ENCODE results near the gene LHFPL6. TPM values are rescaled to one million over a fixed set of nuclear protein-coding genes. Genes with fewer than 3 reads are reported as not detected.
"Not testable (repeated sequence)": the region's sequence is repeated elsewhere in the genome, so short reads cannot be mapped to it uniquely, and the experiment has no call there.

Gene LHFPL6
- total RNA-seq, 1 donor: 45.2 TPM

DNA sequence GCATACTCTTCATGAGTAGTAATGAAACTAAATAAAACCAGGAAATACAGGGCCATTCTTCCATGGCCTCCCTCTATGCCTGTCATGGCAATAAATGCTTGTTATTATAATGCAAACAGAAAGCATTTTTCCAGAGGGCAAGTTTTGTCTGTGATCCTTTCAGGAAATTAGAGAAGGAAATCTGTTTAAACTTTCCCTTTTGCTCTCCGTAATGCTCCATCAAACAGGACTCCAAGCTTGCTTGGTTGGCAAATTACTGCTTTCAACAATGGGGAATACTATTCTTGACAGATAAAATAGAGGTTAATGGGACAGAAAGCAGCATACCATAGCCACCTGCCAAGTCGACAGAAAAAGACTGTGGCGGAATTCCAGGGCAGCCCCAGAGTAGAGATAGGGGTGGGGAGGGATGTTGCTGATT, 252.5 kb downstream of the LHFPL6 start:
- DNase-seq (ENCODE audit: low read depth): peak; percentile 33
- TF ChIP-seq, protein P1, sequence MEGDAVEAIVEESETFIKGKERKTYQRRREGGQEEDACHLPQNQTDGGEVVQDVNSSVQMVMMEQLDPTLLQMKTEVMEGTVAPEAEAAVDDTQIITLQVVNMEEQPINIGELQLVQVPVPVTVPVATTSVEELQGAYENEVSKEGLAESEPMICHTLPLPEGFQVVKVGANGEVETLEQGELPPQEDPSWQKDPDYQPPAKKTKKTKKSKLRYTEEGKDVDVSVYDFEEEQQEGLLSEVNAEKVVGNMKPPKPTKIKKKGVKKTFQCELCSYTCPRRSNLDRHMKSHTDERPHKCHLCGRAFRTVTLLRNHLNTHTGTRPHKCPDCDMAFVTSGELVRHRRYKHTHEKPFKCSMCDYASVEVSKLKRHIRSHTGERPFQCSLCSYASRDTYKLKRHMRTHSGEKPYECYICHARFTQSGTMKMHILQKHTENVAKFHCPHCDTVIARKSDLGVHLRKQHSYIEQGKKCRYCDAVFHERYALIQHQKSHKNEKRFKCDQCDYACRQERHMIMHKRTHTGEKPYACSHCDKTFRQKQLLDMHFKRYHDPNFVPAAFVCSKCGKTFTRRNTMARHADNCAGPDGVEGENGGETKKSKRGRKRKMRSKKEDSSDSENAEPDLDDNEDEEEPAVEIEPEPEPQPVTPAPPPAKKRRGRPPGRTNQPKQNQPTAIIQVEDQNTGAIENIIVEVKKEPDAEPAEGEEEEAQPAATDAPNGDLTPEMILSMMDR (IDR thresholded peaks at IDR 0.05; ENCODE audit: insufficient read depth, low read length): no peak
- H3K4me3 ChIP-seq (ENCODE audit: low read depth, low read length): no peak overlapping the region

DNA sequence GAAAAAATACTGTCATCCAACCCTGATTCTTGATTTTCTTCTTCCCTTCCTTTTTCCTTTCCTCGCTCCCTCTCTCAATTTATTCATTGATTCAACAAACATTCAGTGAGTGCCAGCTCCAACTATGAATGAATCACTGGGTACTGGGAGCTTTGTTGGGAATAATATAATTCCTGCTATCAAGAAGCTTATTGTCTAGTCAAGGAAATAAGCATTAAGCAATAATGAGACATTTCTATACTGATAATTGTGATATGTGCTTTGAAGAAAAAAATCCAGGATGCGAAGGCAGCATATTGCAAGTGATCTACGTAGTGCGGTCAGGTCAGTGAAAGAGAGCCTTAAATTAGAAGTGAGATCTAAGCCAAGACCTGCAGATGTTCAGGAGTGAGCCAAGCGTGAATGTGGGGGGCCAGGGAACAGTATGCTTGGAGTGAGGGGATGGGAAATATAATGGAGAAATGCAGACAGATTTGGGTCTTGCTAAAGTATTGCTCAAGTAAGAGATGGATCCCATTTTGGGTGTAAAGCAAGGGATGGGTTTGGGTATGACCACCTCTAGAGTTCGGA, 253.5 kb downstream of the LHFPL6 start:
- no peak for DNase-seq (ENCODE audit: low read depth)
- TF ChIP-seq, protein P1 (IDR thresholded peaks at IDR 0.05; ENCODE audit: insufficient read depth, low read length): no peak

DNA sequence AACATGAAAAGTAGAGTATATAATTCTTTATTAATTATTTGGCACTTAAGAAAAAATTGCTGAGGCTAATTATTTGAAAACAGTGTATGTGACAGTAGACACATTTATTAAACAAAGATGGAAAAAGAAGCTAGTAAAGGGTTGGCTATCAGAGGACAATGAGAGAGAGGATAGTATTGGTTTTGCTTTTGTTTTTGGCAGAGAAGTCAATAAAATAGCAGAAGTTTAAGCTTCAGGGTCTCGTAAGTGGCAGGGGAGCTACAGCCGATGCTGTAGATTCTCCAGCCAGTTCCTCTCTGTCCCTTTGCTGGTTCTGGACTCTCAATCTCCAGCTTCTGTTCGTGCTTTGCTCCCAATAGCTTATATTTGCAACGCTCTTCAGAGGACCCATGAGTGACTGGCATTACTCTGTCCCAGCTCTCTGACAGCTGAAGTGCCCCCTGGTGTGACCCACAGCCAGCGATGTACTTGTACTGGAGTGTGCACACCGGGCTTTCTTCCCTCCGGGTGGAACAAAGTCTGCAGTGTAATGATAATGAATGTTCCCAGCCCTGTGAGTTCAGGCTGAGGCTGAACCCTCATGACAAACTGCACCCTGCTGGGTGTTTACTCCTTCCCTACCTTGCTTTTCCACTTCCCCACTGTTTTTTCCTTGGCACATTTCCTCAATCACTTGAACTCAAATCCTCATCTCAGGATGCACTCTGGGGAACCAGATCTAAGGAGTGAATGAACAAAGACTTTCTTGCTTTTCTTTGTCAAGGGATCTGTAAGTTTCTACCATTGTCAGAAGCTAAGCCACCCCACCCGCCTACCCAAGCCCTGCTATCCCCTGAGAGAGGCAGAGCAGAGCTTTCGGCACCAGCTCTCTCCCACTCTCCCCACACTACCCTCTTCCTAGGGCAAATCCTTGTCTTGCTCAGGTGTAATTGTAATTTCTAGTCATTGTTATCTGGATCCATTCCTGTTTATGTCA, 254.8 kb downstream of the LHFPL6 start:
- no peak for DNase-seq (ENCODE audit: low read depth)
- H3K4me3 ChIP-seq (ENCODE audit: low read depth, low read length): no peak overlapping the region
- TF ChIP-seq, protein P1 (IDR thresholded peaks at IDR 0.05; ENCODE audit: insufficient read depth, low read length): no peak

More for the DNA sequence above, 253.5 kb downstream of the LHFPL6 start:
- no peak overlapping the region for H3K4me3 ChIP-seq (ENCODE audit: low read depth, low read length)

DNA sequence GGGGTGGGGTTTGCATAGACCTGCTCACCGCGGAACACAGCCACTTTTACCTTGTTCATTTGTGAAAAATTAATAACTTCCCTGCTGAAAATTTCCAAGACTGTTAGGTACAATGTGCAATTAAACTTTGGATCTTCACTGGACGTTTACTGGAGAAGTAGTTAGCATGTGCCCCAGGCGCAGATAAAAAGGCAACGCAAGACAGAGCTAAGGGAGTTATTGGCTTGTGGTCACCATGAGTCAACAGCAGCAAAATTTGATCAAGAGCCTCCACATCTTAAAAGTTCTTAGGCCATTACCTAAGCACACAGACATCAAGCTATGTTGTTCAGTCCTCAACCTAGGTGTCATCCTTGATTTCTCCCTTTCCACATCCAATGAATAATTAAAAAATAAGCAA, 257.0 kb downstream of the LHFPL6 start:
- no peak overlapping the region for H3K4me3 ChIP-seq (ENCODE audit: low read depth, low read length)
- TF ChIP-seq, protein P1 (IDR thresholded peaks at IDR 0.05; ENCODE audit: insufficient read depth, low read length): no peak
- DNase-seq (ENCODE audit: low read depth): no peak

DNA sequence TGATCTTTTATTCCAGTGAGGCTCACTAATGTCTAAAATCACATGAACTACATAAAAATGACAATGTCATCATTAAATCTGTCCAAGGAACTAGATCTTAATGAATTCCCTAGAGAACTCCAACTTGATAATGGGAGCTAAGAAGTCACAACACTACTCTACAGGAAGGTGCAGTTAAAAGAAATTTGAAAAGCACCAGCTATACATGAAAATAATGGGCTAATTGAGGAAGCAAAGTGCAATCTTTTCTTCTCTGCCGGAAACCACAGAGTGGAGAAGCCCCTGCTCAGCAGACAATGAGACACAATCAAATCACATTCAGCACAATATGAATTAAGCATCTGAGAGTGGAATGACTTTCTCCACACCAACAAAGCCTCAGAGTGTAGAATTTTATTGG, 261.7 kb downstream of the LHFPL6 start:
- TF ChIP-seq, protein P1 (IDR thresholded peaks at IDR 0.05; ENCODE audit: insufficient read depth, low read length): no peak
- DNase-seq (ENCODE audit: low read depth): no peak
- H3K4me3 ChIP-seq (ENCODE audit: low read depth, low read length): no peak overlapping the region

DNA sequence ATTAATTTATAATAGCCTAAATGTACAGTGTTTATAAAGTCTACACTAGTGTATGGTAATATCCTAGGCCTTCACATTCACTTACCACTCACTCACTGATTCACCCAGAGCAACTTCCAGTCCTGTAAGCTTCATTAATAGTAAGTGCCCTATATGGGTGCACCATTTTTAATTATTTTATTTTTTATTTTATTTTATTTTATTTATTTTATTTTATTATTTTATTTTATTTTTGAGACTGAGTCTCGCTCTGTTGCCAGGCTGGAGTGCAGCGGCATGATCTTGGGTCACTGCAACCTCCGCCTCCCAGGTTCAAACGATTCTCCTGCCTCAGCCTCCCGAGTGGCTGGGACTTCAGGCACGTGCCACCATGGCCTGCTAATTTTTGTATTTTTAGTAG, 264.9 kb downstream of the LHFPL6 start:
- not testable (repeated sequence) for DNase-seq (ENCODE audit: low read depth); H3K4me3 ChIP-seq (ENCODE audit: low read depth, low read length)

DNA sequence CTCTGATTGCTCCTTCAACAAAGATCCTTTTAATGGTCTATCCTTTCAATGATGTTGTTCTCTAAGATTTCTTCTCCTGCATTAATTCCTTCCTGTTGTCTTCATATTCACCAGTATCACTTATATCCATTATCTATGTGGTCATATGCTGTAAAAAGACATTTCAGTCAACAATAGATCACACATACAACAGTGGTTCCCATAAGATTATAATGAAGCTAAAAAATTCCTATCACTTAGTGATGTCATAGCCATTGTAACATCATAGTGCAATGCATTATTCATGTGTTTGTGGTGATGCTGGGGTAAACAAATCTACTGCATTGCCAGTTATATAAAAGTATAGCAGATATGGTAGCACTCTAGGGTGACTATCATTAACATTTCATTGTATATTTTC, 266.1 kb downstream of the LHFPL6 start:
- H3K4me3 ChIP-seq (ENCODE audit: low read depth, low read length): no peak overlapping the region
- TF ChIP-seq, protein P1 (IDR thresholded peaks at IDR 0.05; ENCODE audit: insufficient read depth, low read length): no peak
- no peak for DNase-seq (ENCODE audit: low read depth)
